Omental fat pad (tissue), 4 donors: ENCODE results near the gene TLCD3A. TPM values are rescaled to one million over a fixed set of nuclear protein-coding genes. Genes with fewer than 3 reads are reported as not detected.
"Not testable (repeated sequence)": the region's sequence is repeated elsewhere in the genome, so short reads cannot be mapped to it uniquely, and the experiment has no call there.

ENCODE experiments used
- ATAC-seq: fragments of 150-250 bp; one replicate; pipeline ENCODE4 v1.9.1; 2016; ENCODE audit warnings: mild to moderate bottlenecking, moderate library complexity; ENCODE audit not compliant: low FRiP score
- DNase-seq: peaks from one replicate; pipeline ENCODE4 v3.0.0-alpha.2; 2019; ENCODE audit warnings: low spot score
- total RNA-seq, 4 donors: library from RNA; depleted of rRNA; stranded (reverse); fragments of >200 nt; gene quantifications; one replicate each; pipeline ENCODE4 v1.1.0, GENCODE V29; 2016
- TF ChIP-seq, protein P1 (sequence below), 3 donors: fragments of 450-650 bp; IDR thresholded peaks; one replicate each; pipeline ENCODE4 v1.5.1; 2016 to 2017; ENCODE audit warnings: antibody characterized with exemption in 3 of 3, mild to moderate bottlenecking in 3 of 3, moderate library complexity in 2 of 3

TLCD3A gene
- total RNA-seq, 4 donors from 2014 or later: 5.2 to 45.3 (median 7.5) TPM

DNA sequence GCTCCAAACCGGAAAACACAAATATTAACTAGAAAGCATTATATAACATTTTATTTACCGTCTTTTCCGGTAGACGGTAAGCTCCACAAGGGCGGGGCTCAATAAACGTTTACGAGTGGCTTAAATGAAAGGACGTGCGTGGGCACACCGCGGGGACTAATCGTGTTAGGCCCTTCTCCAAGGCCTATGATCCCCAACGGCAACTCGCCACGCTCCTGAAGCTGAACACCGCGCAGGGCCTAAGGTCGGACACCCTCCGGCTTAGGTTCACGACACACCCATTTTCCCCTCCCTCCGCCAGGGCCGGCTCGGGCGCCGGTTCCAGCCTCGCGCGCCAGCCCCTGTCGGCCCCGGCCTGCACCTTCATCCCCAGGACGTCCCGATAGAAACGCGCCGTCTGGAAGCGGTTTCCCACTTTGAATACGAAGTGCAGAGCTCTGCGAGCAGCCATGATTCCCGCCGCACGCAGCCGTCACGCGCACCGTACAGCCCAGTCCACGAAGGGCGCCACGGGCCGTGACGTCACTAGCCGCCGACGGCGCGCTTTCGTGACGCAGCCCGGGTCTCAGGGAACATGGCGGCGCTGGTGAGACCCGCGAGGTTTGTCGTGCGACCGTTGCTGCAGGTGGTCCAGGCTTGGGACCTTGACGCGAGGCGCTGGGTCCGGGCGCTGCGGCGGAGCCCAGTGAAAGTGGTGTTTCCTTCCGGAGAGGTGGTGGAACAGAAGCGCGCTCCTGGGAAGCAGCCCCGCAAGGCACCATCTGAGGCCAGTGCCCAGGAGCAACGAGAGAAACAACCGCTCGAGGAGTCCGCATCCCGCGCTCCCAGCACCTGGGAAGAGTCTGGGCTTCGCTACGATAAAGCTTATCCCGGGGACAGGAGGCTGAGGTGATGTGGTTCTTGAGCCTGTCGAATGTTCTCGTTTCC, 49.7 kb downstream of the TLCD3A start, which contains the start of the genes GLOD4 and MRM3:
Gene GLOD4 (minus strand): TSS at position 476 of the 927 bp plus-strand sequence. CDS start 25 bp downstream, at position 451.
Gene MRM3 (plus strand): TSS at position 549 of the 927 bp plus-strand sequence. CDS start 26 bp downstream, at position 575.
- peak; percentile 95 for DNase-seq
- ATAC-seq: peak; percentile 95
- TF ChIP-seq, protein P1, sequence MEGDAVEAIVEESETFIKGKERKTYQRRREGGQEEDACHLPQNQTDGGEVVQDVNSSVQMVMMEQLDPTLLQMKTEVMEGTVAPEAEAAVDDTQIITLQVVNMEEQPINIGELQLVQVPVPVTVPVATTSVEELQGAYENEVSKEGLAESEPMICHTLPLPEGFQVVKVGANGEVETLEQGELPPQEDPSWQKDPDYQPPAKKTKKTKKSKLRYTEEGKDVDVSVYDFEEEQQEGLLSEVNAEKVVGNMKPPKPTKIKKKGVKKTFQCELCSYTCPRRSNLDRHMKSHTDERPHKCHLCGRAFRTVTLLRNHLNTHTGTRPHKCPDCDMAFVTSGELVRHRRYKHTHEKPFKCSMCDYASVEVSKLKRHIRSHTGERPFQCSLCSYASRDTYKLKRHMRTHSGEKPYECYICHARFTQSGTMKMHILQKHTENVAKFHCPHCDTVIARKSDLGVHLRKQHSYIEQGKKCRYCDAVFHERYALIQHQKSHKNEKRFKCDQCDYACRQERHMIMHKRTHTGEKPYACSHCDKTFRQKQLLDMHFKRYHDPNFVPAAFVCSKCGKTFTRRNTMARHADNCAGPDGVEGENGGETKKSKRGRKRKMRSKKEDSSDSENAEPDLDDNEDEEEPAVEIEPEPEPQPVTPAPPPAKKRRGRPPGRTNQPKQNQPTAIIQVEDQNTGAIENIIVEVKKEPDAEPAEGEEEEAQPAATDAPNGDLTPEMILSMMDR (IDR thresholded peaks at IDR 0.05): no peak

DNA sequence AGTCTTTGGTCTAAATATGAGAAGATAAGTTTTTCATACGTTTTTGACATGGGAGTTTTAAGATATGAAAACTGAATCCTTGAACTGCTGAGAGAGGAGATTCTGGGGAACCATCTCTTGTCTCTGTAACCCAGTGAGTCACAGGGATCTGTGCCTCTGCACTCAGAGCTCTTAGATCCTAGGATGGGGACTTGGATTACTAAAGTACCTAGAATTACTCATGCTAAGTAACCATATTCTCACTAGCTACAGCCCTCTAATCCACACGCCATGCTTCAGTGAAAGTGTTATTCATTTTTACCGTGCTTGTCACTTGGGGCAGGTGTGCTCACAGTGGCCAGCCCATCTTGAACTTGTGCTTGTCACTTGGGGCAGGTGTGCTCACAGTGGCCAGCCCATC, 51.7 kb downstream of the TLCD3A start:
- no peak for ATAC-seq
- DNase-seq: no peak
- TF ChIP-seq, protein P1 (IDR thresholded peaks at IDR 0.05): no peak

DNA sequence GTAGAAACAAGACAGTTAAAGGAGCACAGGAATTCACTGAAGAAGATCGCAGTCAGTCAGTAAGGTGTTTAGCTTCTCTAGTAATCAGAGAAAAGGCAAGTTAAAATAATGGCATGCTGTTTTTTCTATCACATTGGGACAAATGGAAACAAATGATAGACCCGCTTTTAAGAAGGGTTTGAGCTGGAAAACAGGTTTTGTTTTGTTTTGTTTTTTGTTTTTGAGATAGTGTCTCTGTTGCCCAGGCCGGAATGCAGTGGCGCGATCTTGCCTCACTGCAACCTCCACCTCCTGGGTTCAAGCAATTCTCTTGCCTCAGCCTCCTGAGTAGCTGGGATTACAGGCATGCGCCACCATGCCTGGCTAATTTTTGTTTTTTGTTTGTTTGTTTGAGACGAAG, 53.5 kb downstream of the TLCD3A start:
- not testable (repeated sequence) for DNase-seq, ATAC-seq

DNA sequence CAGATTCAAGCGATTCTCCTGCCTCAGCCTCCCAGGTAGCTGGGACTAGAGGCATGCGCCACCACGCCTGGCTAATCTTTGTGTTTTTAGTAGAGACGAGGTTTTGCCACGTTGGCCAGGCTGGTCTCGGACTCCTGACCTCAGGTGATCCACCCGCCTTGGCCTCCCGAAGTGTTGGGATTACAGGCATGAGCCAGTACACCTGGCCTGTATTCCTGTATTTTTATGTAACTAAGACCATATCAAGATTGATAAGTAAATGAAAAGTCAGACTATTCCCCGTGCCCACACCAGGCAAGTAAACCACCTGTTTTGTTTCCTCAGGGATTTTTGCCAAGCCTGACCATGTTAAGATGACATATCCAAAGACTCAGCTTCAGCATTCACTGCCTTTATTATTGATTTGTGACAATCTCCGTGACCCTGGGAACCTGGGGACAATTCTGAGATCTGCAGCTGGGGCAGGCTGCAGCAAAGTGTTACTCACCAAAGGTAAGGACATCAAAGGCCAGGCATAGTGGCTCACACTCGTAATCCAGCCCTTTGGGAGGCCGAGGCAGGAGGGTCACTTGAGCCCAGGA, 55.3 kb downstream of the TLCD3A start:
- TF ChIP-seq, protein P1 (IDR thresholded peaks at IDR 0.05): no peak
- ATAC-seq (no peak), DNase-seq (no peak)

DNA sequence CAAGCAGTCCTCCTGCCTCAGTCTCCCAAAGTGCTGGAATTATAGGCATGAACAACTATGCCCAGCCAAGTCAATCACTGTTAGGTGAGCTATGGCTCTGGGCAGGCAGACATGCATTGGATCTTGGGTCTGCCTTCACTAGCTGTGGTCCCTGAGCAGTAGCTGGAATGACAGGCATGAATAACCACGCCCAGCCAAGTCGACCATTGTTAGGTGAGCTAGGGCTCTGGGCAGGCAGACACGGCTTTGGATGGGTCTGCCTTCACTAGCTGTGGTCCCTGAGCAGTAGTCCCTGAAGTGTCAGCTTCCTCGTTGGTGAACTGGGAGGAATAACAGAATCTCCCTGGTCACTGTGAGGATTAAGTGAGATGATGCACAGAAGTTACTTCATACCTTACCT, 56.2 kb downstream of the TLCD3A start:
- no peak for DNase-seq
- TF ChIP-seq, protein P1 (IDR thresholded peaks at IDR 0.05): no peak

DNA sequence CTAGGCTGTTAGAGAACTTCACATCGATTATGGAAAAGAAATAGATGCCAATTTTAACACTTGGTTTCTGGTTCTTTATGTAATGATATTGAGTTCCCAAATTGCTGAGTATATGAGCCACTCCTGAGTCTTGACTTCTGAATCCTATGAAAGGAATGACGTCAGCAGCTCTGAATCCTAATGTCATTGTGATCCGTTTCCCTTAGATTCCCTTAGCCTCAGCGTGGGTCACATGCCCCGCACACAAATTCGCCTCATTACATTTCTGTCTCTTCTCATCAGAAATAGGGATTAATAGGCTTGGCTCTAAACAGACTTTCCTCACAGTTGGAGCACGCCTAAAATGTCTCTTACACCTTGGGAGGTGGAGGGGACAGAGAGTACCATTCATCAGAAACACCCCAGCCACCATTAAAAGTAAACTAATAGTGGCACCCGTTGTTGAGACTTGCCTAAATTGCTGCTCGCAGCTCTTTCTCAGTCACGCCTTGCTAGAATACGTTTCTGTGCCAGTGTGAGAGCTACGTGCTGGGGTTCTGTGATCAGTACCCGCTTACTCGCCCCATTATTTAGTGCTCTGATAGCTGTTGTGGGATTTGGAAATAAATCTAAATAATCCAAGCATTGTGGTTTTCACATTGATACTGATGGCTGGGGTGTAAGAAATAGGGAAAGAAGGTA, 56.9 kb downstream of the TLCD3A start:
- DNase-seq: no peak
- TF ChIP-seq, protein P1 (IDR thresholded peaks at IDR 0.05): no peak
- ATAC-seq: no peak

More for the DNA sequence above, 56.2 kb downstream of the TLCD3A start:
- ATAC-seq: no peak

DNA sequence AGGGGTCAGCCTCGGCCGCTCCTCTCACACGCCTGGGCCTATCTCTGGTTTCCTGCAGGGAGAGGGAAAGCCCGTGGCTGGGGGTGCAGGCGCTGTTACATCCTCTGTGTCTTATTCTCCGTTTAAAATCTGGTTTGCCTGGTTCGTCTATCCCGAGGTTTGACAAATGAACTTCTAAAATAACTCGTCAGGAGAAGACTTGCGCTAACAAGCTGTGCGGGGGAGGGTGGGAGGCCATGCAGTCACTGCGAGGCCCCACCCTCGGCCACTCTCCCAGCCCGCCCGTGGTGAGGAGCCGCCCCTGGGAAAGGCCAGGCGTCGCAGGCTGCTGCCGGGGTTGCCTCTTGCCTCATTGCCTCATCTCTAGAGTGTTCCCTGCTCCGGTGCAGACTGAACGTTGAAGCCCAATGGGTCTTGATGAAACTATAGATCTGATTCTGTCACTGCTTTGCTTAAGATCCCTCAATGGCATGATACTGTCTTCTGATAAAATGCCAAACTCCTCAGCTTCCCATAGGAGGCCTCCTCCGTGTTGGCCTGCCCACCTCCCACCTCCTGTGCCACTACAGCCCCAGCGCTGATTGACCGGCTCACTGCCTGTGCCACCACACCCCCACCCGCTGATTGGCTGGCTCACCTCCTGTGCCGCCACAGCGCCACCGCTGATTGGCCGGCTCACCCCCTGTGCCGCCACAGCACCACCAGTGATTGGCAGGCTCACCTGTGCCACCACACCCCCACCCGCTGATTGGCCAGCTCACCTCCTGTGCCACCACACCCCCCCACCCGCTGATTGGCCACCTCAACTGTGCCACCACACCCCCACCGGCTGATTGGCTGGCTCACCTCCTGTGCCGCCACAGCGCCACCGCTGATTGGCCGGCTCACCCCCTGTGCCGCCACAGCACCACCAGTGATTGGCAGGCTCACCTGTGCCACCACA, 57.8 kb downstream of the TLCD3A start:
- ATAC-seq: peak; percentile 35
- DNase-seq: not testable (repeated sequence)

DNA sequence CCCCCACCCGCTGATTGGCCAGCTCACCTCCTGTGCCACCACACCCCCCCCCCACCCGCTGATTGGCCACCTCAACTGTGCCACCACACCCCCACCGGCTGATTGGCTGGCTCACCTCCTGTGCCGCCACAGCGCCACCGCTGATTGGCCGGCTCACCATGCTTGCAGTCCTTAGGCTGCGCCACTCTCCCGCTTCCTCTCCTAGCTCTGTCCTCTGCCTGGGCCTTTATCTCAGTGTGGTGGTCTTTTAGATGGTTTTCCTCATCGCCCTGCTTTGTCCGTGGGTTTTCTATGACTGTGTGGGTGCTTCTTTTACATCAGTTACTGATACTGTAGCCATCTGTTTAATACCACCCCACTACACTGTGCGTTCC, 58.5 kb downstream of the TLCD3A start:
- not testable (repeated sequence) for ATAC-seq, DNase-seq
